Fibroblast of lung (primary cell): Measurements from ENCODE around the gene SYCP1.

Source experiments
- EZH2 ChIP-seq: IDR thresholded peaks from 2 replicates; pipeline ENCODE4 v1.5.1; 2012; ENCODE audit warnings: low read length, control low read depth, mild to moderate bottlenecking; ENCODE audit errors: missing control alignments
- TF ChIP-seq, protein P1 (sequence below), 2 donors: IDR thresholded peaks in 1 of 2; conservative IDR thresholded peaks in 1 of 2; 1 replicate in 1 of 2; 2 replicates in 1 of 2; pipeline ENCODE4 v1.5.1; 2011 to 2012; ENCODE audit warnings: low read length in 2 of 2, control low read depth in 1 of 2, inconsistent platforms in 1 of 2, low read depth in 1 of 2, mild to moderate bottlenecking in 1 of 2

DNA sequence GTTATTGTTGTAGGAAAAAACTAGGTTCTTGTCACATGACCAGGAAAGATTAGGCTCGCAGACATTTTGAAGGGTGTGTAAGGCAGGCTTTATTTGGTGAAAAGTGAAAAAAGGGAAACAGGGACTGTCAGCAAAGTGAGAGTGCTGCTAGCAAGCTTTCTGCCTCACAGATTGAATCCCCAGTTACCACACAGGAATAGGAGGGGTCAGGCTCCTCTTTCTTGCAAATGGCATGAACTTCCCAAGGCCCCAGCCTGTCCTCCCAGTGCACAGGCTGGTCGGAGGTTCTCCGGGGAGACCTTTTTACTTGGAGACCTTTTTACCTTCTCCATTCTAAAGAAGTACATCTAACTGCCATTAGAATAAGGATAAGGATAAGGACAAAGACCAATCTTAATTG is 42.1 kb downstream of the SYCP1 start:
- TF ChIP-seq, protein P1, sequence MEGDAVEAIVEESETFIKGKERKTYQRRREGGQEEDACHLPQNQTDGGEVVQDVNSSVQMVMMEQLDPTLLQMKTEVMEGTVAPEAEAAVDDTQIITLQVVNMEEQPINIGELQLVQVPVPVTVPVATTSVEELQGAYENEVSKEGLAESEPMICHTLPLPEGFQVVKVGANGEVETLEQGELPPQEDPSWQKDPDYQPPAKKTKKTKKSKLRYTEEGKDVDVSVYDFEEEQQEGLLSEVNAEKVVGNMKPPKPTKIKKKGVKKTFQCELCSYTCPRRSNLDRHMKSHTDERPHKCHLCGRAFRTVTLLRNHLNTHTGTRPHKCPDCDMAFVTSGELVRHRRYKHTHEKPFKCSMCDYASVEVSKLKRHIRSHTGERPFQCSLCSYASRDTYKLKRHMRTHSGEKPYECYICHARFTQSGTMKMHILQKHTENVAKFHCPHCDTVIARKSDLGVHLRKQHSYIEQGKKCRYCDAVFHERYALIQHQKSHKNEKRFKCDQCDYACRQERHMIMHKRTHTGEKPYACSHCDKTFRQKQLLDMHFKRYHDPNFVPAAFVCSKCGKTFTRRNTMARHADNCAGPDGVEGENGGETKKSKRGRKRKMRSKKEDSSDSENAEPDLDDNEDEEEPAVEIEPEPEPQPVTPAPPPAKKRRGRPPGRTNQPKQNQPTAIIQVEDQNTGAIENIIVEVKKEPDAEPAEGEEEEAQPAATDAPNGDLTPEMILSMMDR (conservative IDR thresholded peaks at IDR 0.05 in 1 of 2, IDR thresholded peaks at IDR 0.05 in 1 of 2; ENCODE audit: low read depth in 1 of 2, low read length in 2 of 2): no peak
- TF ChIP-seq EZH2: no peak
